ENCODE measurements around the gene FAT1. TPM values are rescaled to one million over a fixed set of nuclear protein-coding genes. Genes with fewer than 3 reads are reported as not detected.

Gene FAT1
- total RNA-seq, 1 experiment from 2014 or later: 197 TPM

DNA sequence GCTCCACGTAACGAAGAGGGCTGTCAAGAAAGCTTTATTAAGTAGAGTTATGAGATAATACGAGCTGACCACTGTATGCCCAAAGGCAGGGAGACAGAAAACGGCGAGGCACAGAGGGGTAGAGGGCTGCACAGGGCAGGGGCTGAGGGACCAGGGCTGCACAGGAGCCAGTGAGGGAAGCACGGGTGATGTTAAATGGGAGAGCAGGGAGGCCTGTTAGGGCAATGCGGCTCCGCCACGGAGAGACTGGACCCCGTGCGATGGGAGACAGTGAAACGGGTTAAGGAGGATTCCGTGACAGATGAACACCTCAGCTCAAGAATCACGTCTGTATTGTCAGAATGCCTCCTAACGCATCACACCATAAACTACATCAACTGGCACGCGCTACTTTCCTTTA, 25.1 kb downstream of the FAT1 start:
- BruUV-seq (replicated peaks): no TSS peak
- no peak for DNase-seq
- TF ChIP-seq, protein P1, sequence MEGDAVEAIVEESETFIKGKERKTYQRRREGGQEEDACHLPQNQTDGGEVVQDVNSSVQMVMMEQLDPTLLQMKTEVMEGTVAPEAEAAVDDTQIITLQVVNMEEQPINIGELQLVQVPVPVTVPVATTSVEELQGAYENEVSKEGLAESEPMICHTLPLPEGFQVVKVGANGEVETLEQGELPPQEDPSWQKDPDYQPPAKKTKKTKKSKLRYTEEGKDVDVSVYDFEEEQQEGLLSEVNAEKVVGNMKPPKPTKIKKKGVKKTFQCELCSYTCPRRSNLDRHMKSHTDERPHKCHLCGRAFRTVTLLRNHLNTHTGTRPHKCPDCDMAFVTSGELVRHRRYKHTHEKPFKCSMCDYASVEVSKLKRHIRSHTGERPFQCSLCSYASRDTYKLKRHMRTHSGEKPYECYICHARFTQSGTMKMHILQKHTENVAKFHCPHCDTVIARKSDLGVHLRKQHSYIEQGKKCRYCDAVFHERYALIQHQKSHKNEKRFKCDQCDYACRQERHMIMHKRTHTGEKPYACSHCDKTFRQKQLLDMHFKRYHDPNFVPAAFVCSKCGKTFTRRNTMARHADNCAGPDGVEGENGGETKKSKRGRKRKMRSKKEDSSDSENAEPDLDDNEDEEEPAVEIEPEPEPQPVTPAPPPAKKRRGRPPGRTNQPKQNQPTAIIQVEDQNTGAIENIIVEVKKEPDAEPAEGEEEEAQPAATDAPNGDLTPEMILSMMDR (IDR thresholded peaks at IDR 0.05; ENCODE audit: unreplicated experiment): no peak
- H3K4me3 Mint-ChIP-seq (ENCODE audit: low read depth, unreplicated experiment): peak overlapping the region; percentile 32
- H3K27ac Mint-ChIP-seq (ENCODE audit: unreplicated experiment): peak overlapping the region; percentile 56
- peaks cover 79% of the 10 kb centered on the region for H3K4me1 Mint-ChIP-seq (ENCODE audit: low read depth, unreplicated experiment)
- intact Hi-C loops (cut with micrococcal nuclease; ENCODE audit: unreplicated experiment): loop anchor here (2.0 kb wide), 1 partner anchor 14 kb away; no protein-coding TSS in a partner anchor
- CTCF ChIA-PET: no interaction called here
- H3K36me3 Mint-ChIP-seq (ENCODE audit: insufficient read depth, unreplicated experiment): peaks cover 27% of the 10 kb centered on the region
- H3K9me3 Mint-ChIP-seq (ENCODE audit: low read depth, unreplicated experiment): peaks cover 3% of the 10 kb centered on the region
- no peaks in the 10 kb centered on the region for H3K27me3 Mint-ChIP-seq (ENCODE audit: unreplicated experiment)

DNA sequence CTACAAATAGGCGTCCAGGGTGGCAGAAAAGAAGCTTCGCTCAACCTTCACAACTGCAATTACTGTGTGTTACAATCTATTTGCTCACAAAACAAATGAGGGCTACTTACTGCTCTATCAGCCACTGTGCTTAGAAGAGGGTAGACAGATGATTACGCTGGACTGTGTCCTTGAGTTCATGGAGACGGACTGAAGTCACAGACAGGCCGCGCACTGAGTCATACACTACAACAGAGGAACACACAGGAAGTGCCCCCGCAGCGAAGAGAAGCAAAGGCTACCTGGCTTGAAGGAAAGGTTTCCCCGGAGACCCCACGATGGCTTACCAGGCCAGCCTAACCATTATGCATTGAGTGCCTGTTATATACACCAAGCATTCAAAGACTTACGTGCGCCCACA, 25.6 kb downstream of the FAT1 start:
- BruUV-seq (replicated peaks): no TSS peak
- H3K4me1 Mint-ChIP-seq (ENCODE audit: low read depth, unreplicated experiment): peaks cover 81% of the 10 kb centered on the region
- peak overlapping the region; percentile 32 for H3K4me3 Mint-ChIP-seq (ENCODE audit: low read depth, unreplicated experiment)
- peaks cover 30% of the 10 kb centered on the region for H3K36me3 Mint-ChIP-seq (ENCODE audit: insufficient read depth, unreplicated experiment)
- intact Hi-C loops (cut with micrococcal nuclease; ENCODE audit: unreplicated experiment): loop anchor here (2.0 kb wide), 1 partner anchor 13 kb away; no protein-coding TSS in a partner anchor
- TF ChIP-seq, protein P1 (IDR thresholded peaks at IDR 0.05; ENCODE audit: unreplicated experiment): no peak
- H3K9me3 Mint-ChIP-seq (ENCODE audit: low read depth, unreplicated experiment): peaks cover 3% of the 10 kb centered on the region
- peak overlapping the region; percentile 56 for H3K27ac Mint-ChIP-seq (ENCODE audit: unreplicated experiment)
- no peak for DNase-seq
- CTCF ChIA-PET: no interaction called here
- H3K27me3 Mint-ChIP-seq (ENCODE audit: unreplicated experiment): no peaks in the 10 kb centered on the region

DNA sequence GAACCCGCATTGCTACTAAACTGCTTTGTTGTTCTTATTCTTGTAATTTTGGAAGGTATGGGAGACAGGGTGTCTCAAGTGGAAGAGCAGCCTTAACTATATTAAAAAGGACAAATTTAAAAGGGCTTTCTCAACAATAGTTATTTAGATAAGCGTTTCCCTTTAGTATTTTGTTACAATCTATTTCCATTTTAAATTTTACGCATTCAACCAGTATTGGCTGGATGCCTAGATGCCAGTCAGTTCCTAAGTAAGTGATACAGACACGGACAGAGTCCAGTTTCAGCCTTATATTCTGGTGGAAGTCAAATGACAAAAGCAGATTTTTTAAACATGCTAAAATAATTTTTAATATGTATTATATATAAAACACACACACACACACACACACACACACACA, 28.3 kb downstream of the FAT1 start:
- Mint-ChIP-seq H3K27me3 (ENCODE audit: unreplicated experiment) (no peaks in the 10 kb centered on the region), H3K36me3 (ENCODE audit: insufficient read depth, unreplicated experiment) (peaks cover 26% of the 10 kb centered on the region), H3K4me1 (ENCODE audit: low read depth, unreplicated experiment) (peaks cover 69% of the 10 kb centered on the region), H3K4me3 (ENCODE audit: low read depth, unreplicated experiment) (peak overlapping the region; percentile 46), H3K9me3 (ENCODE audit: low read depth, unreplicated experiment) (peaks cover 3% of the 10 kb centered on the region), H3K27ac (ENCODE audit: unreplicated experiment) (peak overlapping the region; percentile 71)
- intact Hi-C loops (cut with micrococcal nuclease; ENCODE audit: unreplicated experiment): no loop called here
- DNase-seq: no peak
- TF ChIP-seq, protein P1 (IDR thresholded peaks at IDR 0.05; ENCODE audit: unreplicated experiment): no peak
- CTCF ChIA-PET: interaction anchor here (1.3 kb wide), 1 partner anchor 144 kb away, joined by 3 read pairs; no protein-coding TSS in a partner anchor
- BruUV-seq (replicated peaks): no TSS peak

DNA sequence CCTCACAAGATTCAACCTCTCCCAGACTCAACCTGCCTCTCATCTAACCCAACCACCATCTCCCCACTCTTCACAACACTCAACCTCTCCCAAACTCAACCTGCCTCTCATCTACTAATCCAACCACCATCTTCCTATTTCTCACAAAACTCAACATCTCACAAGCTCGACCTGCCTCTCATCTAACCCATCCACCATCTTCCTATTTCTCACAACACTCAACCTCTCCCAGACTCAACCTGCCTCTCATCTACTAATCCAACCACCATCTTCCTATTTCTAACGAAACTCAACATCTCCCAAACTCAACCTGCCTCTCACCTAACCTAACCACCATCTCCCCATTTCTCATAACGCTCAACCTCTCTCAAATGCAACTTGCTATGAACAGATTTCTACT, 29.8 kb downstream of the FAT1 start:
- Mint-ChIP-seq H3K36me3 (ENCODE audit: insufficient read depth, unreplicated experiment) (peaks cover 33% of the 10 kb centered on the region), H3K27ac (ENCODE audit: unreplicated experiment) (peak overlapping the region; percentile 1), H3K4me1 (ENCODE audit: low read depth, unreplicated experiment) (peaks cover 68% of the 10 kb centered on the region), H3K27me3 (ENCODE audit: unreplicated experiment) (no peaks in the 10 kb centered on the region), H3K9me3 (ENCODE audit: low read depth, unreplicated experiment) (peaks cover 3% of the 10 kb centered on the region), H3K4me3 (ENCODE audit: low read depth, unreplicated experiment) (peak overlapping the region; percentile 15)
- CTCF ChIA-PET: no interaction called here
- intact Hi-C loops (cut with micrococcal nuclease; ENCODE audit: unreplicated experiment): no loop called here
- DNase-seq: no peak
- no TSS peak for BruUV-seq (replicated peaks)
- TF ChIP-seq, protein P1 (IDR thresholded peaks at IDR 0.05; ENCODE audit: unreplicated experiment): no peak
